Astrocyte of the spinal cord (primary cell): Measurements from ENCODE around the gene OGFOD3.

Experiments used
- DNase-seq: peaks from one replicate; pipeline ENCODE4 v3.0.0; 2011; ENCODE audit warnings: low read depth, low spot score
- H3K4me3 ChIP-seq: 2 replicates; pipeline ENCODE4 v1.5.1; 2011; ENCODE audit warnings: low read depth, mild to moderate bottlenecking, low read length, moderate library complexity
- in situ Hi-C: cut with HindIII; loops from 2 replicates; pipeline ENCODE4 v1.10.0; 2017; ENCODE audit warnings: low sequenced_read_pairs
- TF ChIP-seq, protein P1 (sequence below): IDR thresholded peaks from 2 replicates; pipeline ENCODE4 v1.5.1; 2012; ENCODE audit warnings: low read depth, mild to moderate bottlenecking, low read length, inconsistent platforms

Gene OGFOD3

DNA sequence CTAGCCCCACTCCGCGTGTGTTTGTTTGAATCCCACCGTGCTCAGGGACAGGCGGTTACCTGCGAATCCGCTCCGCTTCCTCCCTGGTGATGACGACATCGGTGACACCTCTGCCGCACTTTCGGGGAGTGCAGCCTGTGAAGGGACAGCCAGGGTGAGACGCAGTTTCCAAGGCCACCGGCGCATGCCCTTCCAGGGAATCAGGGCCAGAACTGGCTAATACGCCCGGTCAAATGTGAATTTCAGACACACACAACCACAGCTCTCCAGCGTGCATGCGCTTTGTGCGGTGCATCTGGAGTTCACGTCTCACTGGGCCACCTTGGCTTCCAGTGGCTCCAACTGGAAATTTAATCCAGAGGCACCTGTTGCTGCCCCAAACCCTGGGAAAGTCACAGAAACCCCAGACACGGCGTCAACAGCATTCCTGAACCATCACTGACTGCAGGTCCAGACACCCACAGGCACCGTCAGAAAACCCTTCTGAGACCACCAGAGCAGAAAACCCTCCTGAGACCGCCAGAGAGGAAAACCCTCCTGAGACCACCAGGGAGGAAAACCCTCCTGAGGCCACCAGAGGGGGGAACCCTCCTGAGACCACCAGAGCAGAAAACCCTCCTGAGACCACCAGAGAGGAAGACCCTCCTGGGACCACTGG, 6.9 kb downstream of the OGFOD3 start:
- in situ Hi-C loops, result loop anchor here (10.0 kb wide), 1 partner anchor 67 kb away; no protein-coding TSS in a partner anchor
- H3K4me3 ChIP-seq, result no peak overlapping the region
- TF ChIP-seq, protein P1, sequence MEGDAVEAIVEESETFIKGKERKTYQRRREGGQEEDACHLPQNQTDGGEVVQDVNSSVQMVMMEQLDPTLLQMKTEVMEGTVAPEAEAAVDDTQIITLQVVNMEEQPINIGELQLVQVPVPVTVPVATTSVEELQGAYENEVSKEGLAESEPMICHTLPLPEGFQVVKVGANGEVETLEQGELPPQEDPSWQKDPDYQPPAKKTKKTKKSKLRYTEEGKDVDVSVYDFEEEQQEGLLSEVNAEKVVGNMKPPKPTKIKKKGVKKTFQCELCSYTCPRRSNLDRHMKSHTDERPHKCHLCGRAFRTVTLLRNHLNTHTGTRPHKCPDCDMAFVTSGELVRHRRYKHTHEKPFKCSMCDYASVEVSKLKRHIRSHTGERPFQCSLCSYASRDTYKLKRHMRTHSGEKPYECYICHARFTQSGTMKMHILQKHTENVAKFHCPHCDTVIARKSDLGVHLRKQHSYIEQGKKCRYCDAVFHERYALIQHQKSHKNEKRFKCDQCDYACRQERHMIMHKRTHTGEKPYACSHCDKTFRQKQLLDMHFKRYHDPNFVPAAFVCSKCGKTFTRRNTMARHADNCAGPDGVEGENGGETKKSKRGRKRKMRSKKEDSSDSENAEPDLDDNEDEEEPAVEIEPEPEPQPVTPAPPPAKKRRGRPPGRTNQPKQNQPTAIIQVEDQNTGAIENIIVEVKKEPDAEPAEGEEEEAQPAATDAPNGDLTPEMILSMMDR, result no peak
- no peak for DNase-seq

DNA sequence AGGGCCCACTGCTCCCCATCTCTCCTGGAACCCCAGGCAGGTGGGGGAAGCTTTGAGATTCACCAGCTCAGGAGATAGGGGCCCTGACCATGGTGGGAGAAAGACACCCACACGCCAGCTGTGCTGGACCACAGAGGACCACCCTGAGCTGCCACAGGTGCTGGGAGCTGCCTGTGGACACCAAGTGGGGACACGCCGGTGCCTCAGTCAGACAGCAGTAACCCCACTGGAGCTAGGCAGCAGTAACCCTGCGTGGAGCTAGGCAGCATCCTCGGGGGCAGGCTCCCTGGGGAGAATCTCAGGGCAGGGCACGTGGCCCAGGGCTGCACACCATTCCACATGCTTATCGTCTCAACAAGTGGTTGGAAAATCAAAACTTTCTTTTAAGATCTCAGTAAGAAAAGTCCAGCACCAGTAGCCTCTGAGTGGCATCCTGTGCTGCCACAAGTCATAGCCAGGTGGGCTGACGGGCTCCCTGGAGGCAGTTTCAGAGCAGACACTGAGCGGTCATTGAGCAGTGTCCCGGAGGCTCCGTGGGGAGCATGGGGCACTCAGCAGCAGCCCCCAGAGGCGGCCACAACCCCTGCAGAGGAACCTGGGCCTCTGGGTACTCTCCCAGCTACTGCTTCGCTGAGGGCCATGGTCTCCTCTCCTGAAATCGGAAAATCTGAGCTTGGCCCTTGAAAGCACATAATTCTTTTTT, 8.2 kb downstream of the OGFOD3 start:
- no peak for DNase-seq
- in situ Hi-C loops, result loop anchor here (10.0 kb wide), 1 partner anchor 65 kb away; no protein-coding TSS in a partner anchor
- TF ChIP-seq, protein P1, result no peak
- H3K4me3 ChIP-seq, result no peak overlapping the region

DNA sequence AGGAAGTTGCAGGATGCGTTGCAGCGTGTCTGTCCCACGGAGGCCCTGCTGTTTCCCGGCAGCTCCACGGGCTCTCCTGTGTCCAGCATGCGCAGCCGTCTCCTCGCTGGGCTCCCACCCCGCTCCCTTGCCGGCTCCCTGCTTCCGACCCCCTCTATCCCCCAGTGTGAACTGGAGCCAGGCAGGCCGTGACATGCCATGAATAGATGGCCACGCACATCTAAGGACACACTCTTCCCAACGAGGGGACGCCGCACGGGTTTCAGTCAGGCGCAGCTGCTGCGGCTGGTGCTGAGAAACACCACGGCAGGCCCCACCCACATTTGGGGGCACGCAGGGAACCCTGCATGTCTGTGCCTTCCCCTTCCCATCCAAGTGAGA, 9.5 kb downstream of the OGFOD3 start:
- no peak for DNase-seq
- in situ Hi-C loops, result no loop called here
- H3K4me3 ChIP-seq, result no peak overlapping the region
- TF ChIP-seq, protein P1, result no peak

DNA sequence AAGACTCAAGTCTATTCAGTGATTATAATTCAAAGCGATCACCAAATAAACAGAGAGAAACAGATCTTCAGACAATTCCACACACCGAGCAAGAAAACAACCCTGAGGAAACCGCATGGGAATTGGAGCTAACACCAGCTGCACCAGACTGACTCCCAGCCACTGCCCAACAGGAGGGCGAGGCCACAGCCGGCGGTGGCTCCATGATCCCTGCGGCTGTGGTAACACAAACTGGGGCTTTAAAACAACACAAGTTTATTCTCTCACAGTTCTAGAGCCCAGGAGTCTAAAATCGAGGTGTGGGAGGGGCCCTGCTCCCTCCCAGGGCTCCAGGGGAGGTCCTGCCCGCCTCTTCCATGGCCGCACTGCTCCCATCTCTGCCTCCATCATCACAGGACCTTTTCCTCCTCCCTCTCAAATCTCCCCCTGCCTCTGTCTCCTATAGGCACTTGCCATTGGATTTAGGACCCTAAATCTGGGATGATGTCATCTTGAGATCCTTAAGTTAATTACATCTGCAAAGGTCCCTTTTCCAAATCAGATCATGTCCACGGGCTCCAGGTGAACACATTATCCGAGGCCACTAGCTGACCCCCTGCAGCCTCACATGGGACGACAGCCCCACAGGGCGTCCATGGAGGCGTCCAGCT, 10.0 kb downstream of the OGFOD3 start:
- no peak overlapping the region for H3K4me3 ChIP-seq
- DNase-seq, result peak; percentile 39
- TF ChIP-seq, protein P1, result no peak
- in situ Hi-C loops, result no loop called here

DNA sequence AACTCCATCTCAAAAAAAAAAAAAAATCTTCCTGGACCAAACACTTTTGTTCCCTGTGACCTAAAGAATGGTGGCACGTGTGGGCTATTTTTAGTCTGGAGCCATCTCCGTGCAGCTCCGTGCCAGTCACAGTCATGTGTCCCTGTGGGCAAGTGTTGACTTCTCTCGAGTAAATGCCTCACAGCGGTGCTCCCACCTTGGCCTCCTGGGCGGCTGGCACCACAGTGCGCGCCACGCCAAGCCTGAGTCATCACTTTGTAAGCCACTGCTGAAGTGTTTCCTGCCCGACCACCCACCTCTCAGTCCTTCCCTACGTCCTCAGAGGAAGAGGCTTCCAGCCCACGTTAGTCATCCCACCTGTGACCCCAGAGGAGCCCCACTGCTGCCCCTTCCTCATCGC, 11.1 kb downstream of the OGFOD3 start:
- TF ChIP-seq, protein P1, result no peak
- peak; percentile 60 for DNase-seq
- in situ Hi-C loops, result no loop called here
- no peak overlapping the region for H3K4me3 ChIP-seq

DNA sequence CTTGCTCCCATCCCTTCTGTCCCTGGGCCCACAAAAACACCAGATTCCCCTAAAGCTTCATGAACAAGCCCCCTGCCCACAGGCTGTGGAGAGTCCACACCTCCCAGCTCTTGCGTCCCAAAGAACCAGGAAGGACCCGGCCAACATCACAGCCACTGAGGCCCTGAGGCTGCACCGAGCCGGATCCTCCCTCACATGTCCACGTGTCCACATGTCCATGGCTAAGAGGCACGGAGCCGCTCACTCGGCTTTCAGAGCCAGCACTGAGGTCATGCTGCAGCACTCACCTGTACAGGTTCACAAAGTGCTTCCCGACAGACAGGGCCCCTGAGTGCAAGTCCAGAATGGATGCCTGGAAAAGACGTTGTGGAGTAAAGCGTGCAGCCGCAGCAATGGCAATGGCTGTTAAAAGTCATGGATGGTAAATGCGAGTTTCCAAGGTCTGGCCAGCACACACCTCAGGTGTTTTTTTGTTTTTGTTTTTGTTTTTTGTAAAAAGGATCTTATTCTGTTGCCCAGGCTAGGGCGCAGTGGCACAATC, 12.2 kb downstream of the OGFOD3 start:
- no peak overlapping the region for H3K4me3 ChIP-seq
- in situ Hi-C loops, result no loop called here
- no peak for DNase-seq
- TF ChIP-seq, protein P1, result no peak
